RWPE2 (cell line): ENCODE data around the gene ANKFY1.

ENCODE experiments used
- ATAC-seq: fragments of 200-7000 bp; cut with Tn5 transposase; 3 replicates; pipeline ENCODE4 v1.9.1; 2021; ENCODE audit warnings: low read depth
- DNase-seq: peaks from one replicate; pipeline ENCODE4 v3.0.0-alpha.2; 2020; ENCODE audit warnings: low spot score
- H3K27ac ChIP-seq: fragments of 450-650 bp; 2 replicates; pipeline ENCODE4 v1.5.1; 2017; ENCODE audit warnings: mild to moderate bottlenecking; ENCODE audit not compliant: poor library complexity, severe bottlenecking
- H3K27me3 ChIP-seq: fragments of 250-450 bp; sonication (Bioruptor Pico); 2 replicates; pipeline ENCODE4 v1.5.1; 2021; ENCODE audit warnings: mild to moderate bottlenecking, moderate library complexity; ENCODE audit not compliant: insufficient read depth, poor library complexity, severe bottlenecking
- H3K36me3 ChIP-seq: fragments of 250-450 bp; sonication (Bioruptor Pico); 2 replicates; pipeline ENCODE4 v1.5.1; 2020; ENCODE audit warnings: low read depth, mild to moderate bottlenecking, moderate library complexity
- H3K4me1 ChIP-seq: fragments of 250-450 bp; sonication (Bioruptor Pico); 2 replicates; pipeline ENCODE4 v1.5.1; 2021; ENCODE audit warnings: mild to moderate bottlenecking, moderate library complexity; ENCODE audit not compliant: insufficient read depth, poor library complexity, severe bottlenecking
- H3K4me3 ChIP-seq: fragments of 250-450 bp; sonication (Bioruptor Pico); 2 replicates; pipeline ENCODE4 v1.5.1; 2021; ENCODE audit warnings: mild to moderate bottlenecking, moderate library complexity; ENCODE audit not compliant: severe bottlenecking
- H3K9me3 ChIP-seq: fragments of 250-450 bp; sonication (Bioruptor Pico); 2 replicates; pipeline ENCODE4 v1.5.1; 2021; ENCODE audit warnings: mild to moderate bottlenecking, moderate library complexity; ENCODE audit not compliant: severe bottlenecking
- TF ChIP-seq, protein P1 (sequence below): fragments of 450-650 bp; IDR thresholded peaks from one replicate; pipeline ENCODE4 v1.5.1; 2017; ENCODE audit warnings: mild to moderate bottlenecking, moderate library complexity; ENCODE audit not compliant: poor library complexity, severe bottlenecking

ANKFY1 gene

DNA sequence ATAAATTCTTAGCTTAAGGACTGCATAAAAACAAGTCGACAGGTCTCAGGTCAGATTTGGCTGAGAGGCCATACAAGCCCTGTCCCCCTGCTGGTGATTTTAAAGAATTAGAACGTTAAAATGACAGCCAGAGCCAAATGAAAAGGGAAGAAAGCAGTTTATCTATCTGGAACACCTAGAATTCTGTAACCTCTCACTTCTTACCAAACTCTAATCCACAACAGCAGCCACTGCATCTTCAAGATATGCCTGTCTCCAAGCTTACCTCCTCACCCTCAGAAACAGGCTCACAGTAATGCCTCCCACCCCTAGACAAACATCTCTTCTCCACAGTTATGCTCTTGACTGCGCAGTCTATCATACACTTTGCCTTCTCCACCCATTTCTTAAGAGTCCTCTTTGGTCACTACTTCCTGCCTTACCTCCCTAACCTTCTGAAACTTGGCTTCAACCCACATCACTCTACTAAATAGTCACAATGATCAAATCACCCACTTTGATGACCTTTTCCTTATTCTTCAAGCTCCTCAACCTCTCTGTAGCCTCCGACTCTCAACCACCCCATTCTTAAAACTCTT is 14.2 kb downstream of the ANKFY1 start:
- Histone ChIP-seq H3K36me3 (no peaks in the 10 kb centered on the region), H3K27ac (no peak overlapping the region), H3K4me1 (peaks cover 23% of the 10 kb centered on the region), H3K9me3 (no peaks in the 10 kb centered on the region), H3K4me3 (no peak overlapping the region), H3K27me3 (no peaks in the 10 kb centered on the region)
- TF ChIP-seq, protein P1, sequence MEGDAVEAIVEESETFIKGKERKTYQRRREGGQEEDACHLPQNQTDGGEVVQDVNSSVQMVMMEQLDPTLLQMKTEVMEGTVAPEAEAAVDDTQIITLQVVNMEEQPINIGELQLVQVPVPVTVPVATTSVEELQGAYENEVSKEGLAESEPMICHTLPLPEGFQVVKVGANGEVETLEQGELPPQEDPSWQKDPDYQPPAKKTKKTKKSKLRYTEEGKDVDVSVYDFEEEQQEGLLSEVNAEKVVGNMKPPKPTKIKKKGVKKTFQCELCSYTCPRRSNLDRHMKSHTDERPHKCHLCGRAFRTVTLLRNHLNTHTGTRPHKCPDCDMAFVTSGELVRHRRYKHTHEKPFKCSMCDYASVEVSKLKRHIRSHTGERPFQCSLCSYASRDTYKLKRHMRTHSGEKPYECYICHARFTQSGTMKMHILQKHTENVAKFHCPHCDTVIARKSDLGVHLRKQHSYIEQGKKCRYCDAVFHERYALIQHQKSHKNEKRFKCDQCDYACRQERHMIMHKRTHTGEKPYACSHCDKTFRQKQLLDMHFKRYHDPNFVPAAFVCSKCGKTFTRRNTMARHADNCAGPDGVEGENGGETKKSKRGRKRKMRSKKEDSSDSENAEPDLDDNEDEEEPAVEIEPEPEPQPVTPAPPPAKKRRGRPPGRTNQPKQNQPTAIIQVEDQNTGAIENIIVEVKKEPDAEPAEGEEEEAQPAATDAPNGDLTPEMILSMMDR: peak; percentile 63
- ATAC-seq (no peak), DNase-seq (no peak)

DNA sequence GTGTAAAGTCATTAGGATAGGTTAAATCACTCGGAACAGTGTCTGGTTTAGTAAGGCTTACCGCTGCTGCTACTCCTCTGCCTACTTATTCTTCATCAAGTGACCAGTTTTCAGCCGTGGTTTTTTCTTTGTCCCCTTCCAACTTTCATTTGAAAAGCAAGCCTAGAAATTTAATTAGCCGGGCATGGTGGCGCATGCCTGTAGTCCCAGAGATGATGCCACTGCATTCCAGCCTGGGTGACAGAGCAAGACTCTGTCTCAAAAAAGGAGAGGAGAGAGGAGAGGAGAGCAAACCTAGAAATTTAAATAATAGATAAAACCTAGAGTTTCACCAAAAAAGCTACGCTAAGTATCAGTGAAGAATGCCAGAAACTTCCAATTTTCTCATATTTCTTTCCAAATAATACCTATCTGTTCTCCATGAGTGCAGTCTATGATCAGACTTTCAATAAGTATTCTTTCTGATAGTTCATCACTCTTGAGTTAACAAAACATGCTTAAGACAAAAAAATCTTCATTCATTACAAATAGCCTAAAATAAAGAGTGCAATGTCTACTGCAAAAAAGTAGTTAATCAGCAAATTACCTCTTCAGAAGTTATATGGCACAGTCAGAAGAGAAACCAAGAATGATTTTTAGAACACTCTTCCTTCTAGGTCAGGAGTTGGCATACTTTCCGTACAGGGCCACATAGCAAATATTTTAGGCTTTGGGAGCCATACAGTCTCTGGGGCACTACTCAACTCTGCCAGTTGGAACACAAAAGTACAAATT is 15.1 kb downstream of the ANKFY1 start:
- Histone ChIP-seq H3K27me3 (no peaks in the 10 kb centered on the region), H3K36me3 (no peaks in the 10 kb centered on the region), H3K4me1 (peaks cover 23% of the 10 kb centered on the region), H3K4me3 (no peak overlapping the region), H3K9me3 (no peaks in the 10 kb centered on the region), H3K27ac (peak overlapping the region; percentile 48)
- no peak for DNase-seq
- TF ChIP-seq, protein P1: no peak
- ATAC-seq: no peak

DNA sequence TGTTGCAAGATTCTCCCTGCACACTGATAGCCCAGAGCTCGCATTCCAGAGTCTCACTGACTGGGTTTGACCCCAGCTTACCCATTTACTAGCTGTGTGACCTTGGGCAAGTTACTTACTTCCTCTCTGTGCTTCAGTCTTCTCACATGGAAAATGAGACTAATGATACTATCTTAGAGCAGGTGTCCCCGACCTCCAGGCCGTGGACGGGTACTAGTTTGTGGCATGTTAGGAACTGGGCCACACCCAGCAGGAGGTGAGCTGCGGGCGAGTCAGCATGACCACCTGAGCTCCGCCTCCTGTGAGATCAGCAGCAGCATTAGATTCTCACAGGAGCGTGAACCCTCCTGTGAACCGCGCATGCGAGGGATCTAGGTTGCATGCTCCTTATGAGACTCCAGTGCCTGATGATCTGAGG is 15.8 kb downstream of the ANKFY1 start:
- Histone ChIP-seq H3K9me3 (no peaks in the 10 kb centered on the region), H3K27ac (peak overlapping the region; percentile 48), H3K27me3 (no peaks in the 10 kb centered on the region), H3K36me3 (no peaks in the 10 kb centered on the region), H3K4me1 (peaks cover 23% of the 10 kb centered on the region), H3K4me3 (no peak overlapping the region)
- ATAC-seq (peak; percentile 88), DNase-seq (peak; percentile 84)
- TF ChIP-seq, protein P1: no peak

DNA sequence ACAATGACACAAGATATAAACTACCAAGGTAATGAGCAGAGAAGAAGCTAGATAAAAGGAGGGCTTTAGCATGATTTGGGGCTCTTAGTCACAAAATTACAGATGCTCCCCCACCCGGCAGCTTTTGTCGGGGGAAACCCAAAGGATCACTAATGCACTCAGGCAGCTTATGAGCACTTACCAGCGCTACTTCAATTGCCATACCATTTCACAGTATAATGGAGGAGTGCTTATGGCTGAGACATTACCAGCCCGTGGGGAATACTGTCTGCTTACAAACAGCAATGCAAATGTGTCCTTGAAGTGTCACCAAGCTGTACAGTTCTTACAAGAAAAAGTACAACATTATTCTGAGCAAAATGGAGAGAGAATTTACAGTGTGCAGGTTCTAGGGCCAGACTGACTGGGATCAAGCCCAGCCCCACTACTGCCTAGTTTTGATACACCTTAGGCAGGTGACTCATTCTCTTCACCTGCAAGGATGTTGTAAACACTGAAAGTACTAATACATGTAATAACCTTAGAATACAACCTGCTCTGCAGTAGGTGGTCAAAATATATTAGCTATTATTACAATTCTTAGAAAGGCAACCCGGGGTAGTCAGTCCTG is 16.3 kb downstream of the ANKFY1 start:
- Histone ChIP-seq H3K27me3 (no peaks in the 10 kb centered on the region), H3K27ac (peak overlapping the region; percentile 48), H3K4me1 (peaks cover 23% of the 10 kb centered on the region), H3K36me3 (no peaks in the 10 kb centered on the region), H3K4me3 (no peak overlapping the region), H3K9me3 (no peaks in the 10 kb centered on the region)
- TF ChIP-seq, protein P1: no peak
- DNase-seq (no peak), ATAC-seq (peak; percentile 89)

DNA sequence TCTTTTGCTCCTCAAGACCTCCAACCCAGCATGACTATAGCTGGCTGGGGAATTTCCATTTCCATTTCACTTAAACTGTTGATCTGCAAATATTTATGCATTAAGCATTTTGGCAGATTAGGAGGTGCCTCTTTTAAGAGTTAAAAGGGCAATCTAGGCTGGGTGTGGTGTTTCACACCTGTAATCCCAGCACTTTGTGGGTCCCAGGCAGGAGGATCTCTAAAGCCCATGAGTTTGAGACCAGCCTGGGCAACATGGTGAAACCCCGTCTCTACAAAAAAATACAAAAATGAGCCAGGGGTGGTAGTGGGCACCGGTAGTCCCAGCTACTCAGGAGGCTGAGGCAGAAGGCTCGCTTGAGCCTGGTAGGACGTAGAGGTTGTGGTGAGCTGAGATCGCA is 17.1 kb downstream of the ANKFY1 start:
- Histone ChIP-seq H3K36me3 (peaks cover 6% of the 10 kb centered on the region), H3K27me3 (no peaks in the 10 kb centered on the region), H3K4me1 (peaks cover 23% of the 10 kb centered on the region), H3K9me3 (no peaks in the 10 kb centered on the region), H3K27ac (no peak overlapping the region), H3K4me3 (no peak overlapping the region)
- TF ChIP-seq, protein P1: no peak
- no peak for DNase-seq
- no peak for ATAC-seq
